HepG2 (cell line): ENCODE data around the gene TRIAP1. TPM values are rescaled to one million over a fixed set of nuclear protein-coding genes. Genes with fewer than 3 reads are reported as not detected.

Source experiments
- ATAC-seq: fragments of 200-7000 bp; cut with Tn5 transposase; 3 replicates; pipeline ENCODE4 v1.9.1; 2020; ENCODE audit warnings: mild to moderate bottlenecking, moderate library complexity
- BruUV-seq: library from RNA; stranded (reverse); fragments of 400-500 nt; replicated peaks from 2 replicates; lab custom pipeline; 2021; lab: Mats Ljungman, UMichigan
- CTCF ChIA-PET: fragments of 300-600 bp; formaldehyde crosslinking; extraction: SDS; loops from one replicate; lab custom pipeline; 2021; ENCODE audit warnings: low total read pairs, inconsistent platforms, low intra/inter-chr PET ratio; lab: Yijun Ruan, JAX
- POLR2A ChIA-PET: fragments of 350-600 bp; sonication (Branson Sonifier 250); formaldehyde crosslinking; loops from one replicate; lab custom pipeline; 2020; ENCODE audit warnings: antibody characterized with exemption, inconsistent platforms; lab: Yijun Ruan, JAX
- DNase-seq: peaks from one replicate; pipeline ENCODE4 v3.0.0-alpha.2; 2015; ENCODE audit warnings: low spot score
- FAIRE-seq: peaks from 3 replicates; lab custom pipeline; 2011; peaks lifted over from hg19 to GRCh38; lab: Jason Lieb, UNC
- H2AFZ ChIP-seq: one replicate; pipeline ENCODE4 v1.6.1; 2011; ENCODE audit warnings: low read length, inconsistent platforms
- H3K27ac ChIP-seq: fragments of 300-600 bp; 3 replicates; pipeline ENCODE4 v1.8.0; 2011; ENCODE audit warnings: mixed run types, mild to moderate bottlenecking, mixed read lengths, low read length, inconsistent platforms; ENCODE audit not compliant: insufficient read depth; ENCODE audit errors: extremely low read length
- H3K27me3 ChIP-seq, 2 experiments: fragments of 200-600 bp in 1 of 2; 2 replicates in 1 of 2; 3 replicates in 1 of 2; pipeline versions ENCODE4 v1.6.0 to v1.8.0; 2011; ENCODE audit warnings: low read length in 2 of 2, mild to moderate bottlenecking in 2 of 2, moderate library complexity in 2 of 2, inconsistent platforms in 1 of 2; ENCODE audit not compliant: insufficient read depth in 2 of 2, control insufficient read depth in 1 of 2
- H3K36me3 ChIP-seq, 2 experiments: fragments of 200-600 bp in 1 of 2; replicated peaks in 1 of 2; 2 replicates in 1 of 2; 3 replicates in 1 of 2; pipeline versions ENCODE4 v1.5.1 to v1.8.0; 2011; ENCODE audit warnings: low read length in 2 of 2, inconsistent platforms in 1 of 2; ENCODE audit not compliant: insufficient read depth in 2 of 2, control insufficient read depth in 1 of 2
- H3K4me1 ChIP-seq: 2 replicates; pipeline ENCODE4 v1.5.1; 2012; ENCODE audit warnings: low read length, inconsistent platforms; ENCODE audit not compliant: insufficient read depth
- H3K4me2 ChIP-seq: 2 replicates; pipeline ENCODE4 v1.6.0; 2011; ENCODE audit warnings: low read depth, low read length, inconsistent platforms
- H3K4me3 ChIP-seq, 3 experiments: fragments of 200-600 bp in 1 of 3; sonication (generic), shearing (Covaris generic) in 1 of 3; replicated peaks in 1 of 3; 2 replicates each; pipeline ENCODE4 v1.5.1; 2011 to 2016; ENCODE audit warnings: low read length in 3 of 3, inconsistent platforms in 2 of 3, low read depth in 2 of 3, mild to moderate bottlenecking in 2 of 3, control low read depth in 1 of 3, mixed read lengths in 1 of 3; ENCODE audit not compliant: insufficient read depth in 1 of 3
- H3K79me2 ChIP-seq: one replicate; pipeline ENCODE4 v1.6.1; 2011; ENCODE audit warnings: low read length, inconsistent platforms; ENCODE audit not compliant: insufficient read depth
- H3K9ac ChIP-seq: 2 replicates; pipeline ENCODE4 v1.6.0; 2011; ENCODE audit warnings: mild to moderate bottlenecking, low read depth, low read length, inconsistent platforms; ENCODE audit not compliant: insufficient read depth
- H3K9me3 ChIP-seq: 2 replicates; pipeline ENCODE4 v1.5.1; 2012; ENCODE audit warnings: mild to moderate bottlenecking, low read length
- H4K20me1 ChIP-seq: 2 replicates; pipeline ENCODE4 v1.6.0; 2011; ENCODE audit warnings: inconsistent platforms, mild to moderate bottlenecking, low read length, moderate library complexity; ENCODE audit not compliant: insufficient read depth
- MAFK ChIP-seq, 2 experiments: IDR thresholded peaks in 1 of 2; conservative IDR thresholded peaks in 1 of 2; 2 replicates each; pipeline ENCODE4 v1.6.1; 2011; ENCODE audit warnings: improper control_type of control experiment in 2 of 2, low read length in 2 of 2
- MYNN ChIP-seq: sonication (generic); formaldehyde crosslinking; IDR thresholded peaks from 2 replicates; pipeline ENCODE4 v1.4.0; 2020; ENCODE audit warnings: mild to moderate bottlenecking, low read depth, missing genetic modification reagents
- ONECUT2 ChIP-seq: sonication (generic); formaldehyde crosslinking; IDR thresholded peaks from 2 replicates; pipeline ENCODE4 v1.4.0; 2020; ENCODE audit warnings: missing genetic modification reagents
- PCBP1 ChIP-seq: fragments of 200-400 bp; formaldehyde crosslinking; IDR thresholded peaks from 2 replicates; pipeline ENCODE4 v1.6.1; 2017; ENCODE audit warnings: mild to moderate bottlenecking, low read depth, low read length, borderline replicate concordance
- RBM22 ChIP-seq: fragments of 200-400 bp; formaldehyde crosslinking; optimal IDR thresholded peaks from 2 replicates; pipeline ENCODE3; 2017; ENCODE audit warnings: mild to moderate bottlenecking, low read length, moderate library complexity
- ZNF274 ChIP-seq: sonication (generic); formaldehyde crosslinking; IDR thresholded peaks from 2 replicates; pipeline ENCODE4 v1.5.1; 2020; ENCODE audit warnings: mild to moderate bottlenecking, missing genetic modification reagents
- ZNF749 ChIP-seq: sonication (generic); formaldehyde crosslinking; IDR thresholded peaks from 2 replicates; pipeline ENCODE4 v1.8.0; 2022; ENCODE audit warnings: mild to moderate bottlenecking, missing genetic modification reagents, moderate library complexity, borderline replicate concordance
- WGBS: methylation state at CpG from one replicate; pipeline ENCODE4 v1.1.6; 2017; ENCODE audit warnings: low lambda C conversion rate; 5-methylcytosine and 5-hydroxymethylcytosine counted together
- in situ Hi-C: cut with HindIII; loops from 2 replicates; pipeline ENCODE4 v1.10.0; 2017; ENCODE audit warnings: low pct_unique_long_range_greater_than_20kb; ENCODE audit not compliant: extremely low pct_ligation_motif_present
- intact Hi-C: fragments of 100-400 bp; cut with micrococcal nuclease; formaldehyde crosslinking; loops from one replicate; pipeline ENCODE4 v1.10.0; 2022; ENCODE audit not compliant: unreplicated experiment
- polyA plus RNA-seq, 8 experiments: library from polyadenylated mRNA; depleted of rRNA in 3 of 8; stranded (reverse) in 7 of 8; unstranded in 1 of 8; fragments of >200 nt; fragmentation: Illumina TruSeq in 4 of 8; extraction: Trizol in 4 of 8; gene quantifications; 2 replicates each; pipeline versions ENCODE4 v1.2.1 to v1.2.3, GENCODE V29; 2011 to 2016; ENCODE audit warnings: low read depth in 4 of 8, missing spikeins in 1 of 8, mixed read lengths in 1 of 8; ENCODE audit not compliant: insufficient read depth in 1 of 8
- total RNA-seq, 5 experiments: library from RNA; depleted of rRNA; stranded (reverse); fragments of >200 nt; fragmentation: Illumina TruSeq; extraction: Trizol; gene quantifications; 2 replicates each; pipeline ENCODE4 v1.2.3, GENCODE V29; 2016; ENCODE audit warnings: low read depth in 1 of 5
- TF ChIP-seq, protein P1 (sequence below): sonication (generic); formaldehyde crosslinking; IDR thresholded peaks from 2 replicates; pipeline ENCODE4 v1.5.0; 2020; ENCODE audit warnings: mild to moderate bottlenecking, missing genetic modification reagents, borderline replicate concordance

Gene TRIAP1
- total and polyA plus RNA-seq, 2 of the 13 experiments (the other 11 are each of a cell fraction or from before 2014, with no cell fraction given), result 55.0 to 117 TPM

DNA sequence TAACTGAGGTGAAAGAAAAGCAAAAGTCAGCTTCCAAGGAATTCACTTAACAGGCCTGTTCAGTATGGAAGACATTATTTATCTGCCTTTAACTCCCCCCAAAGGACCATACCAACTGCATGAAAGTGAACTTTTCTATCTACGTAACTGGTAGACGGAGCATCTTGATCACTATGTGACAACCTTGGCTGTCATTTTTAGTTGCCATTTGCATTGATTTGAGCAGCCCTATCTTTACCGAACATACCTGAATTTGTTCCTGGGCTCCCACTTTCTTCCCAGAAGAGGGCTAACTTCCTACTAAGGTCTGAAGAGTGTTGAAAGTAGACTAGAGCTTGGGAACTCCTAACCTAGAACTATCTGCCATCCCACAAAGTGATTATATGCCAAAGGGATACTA lies 14.0 kb upstream of the TRIAP1 start:
- Histone ChIP-seq H3K4me1 (no peaks in the 10 kb centered on the region), H2AFZ (no peak overlapping the region), H3K36me3 (peaks cover 34 to 81% of the 10 kb centered on the region in 2 experiments), H3K27ac (no peak overlapping the region), H4K20me1 (peaks cover 7% of the 10 kb centered on the region; the same call in 1 of the 2 replicates), H3K79me2 (peaks cover 2% of the 10 kb centered on the region), H3K27me3 (no peaks in the 10 kb centered on the region), H3K4me2 (no peak overlapping the region), H3K4me3 (no peak overlapping the region), H3K9ac (no peak overlapping the region), H3K9me3 (no peaks in the 10 kb centered on the region)
- DNase-seq (no peak), FAIRE-seq (no peak), ATAC-seq (no peak)
- intact Hi-C loops, result no loop called here
- 93% methylated on average over 3 of the region's 3 CpGs for WGBS
- in situ Hi-C loops, result no loop called here
- TF ChIP-seq, protein P1, sequence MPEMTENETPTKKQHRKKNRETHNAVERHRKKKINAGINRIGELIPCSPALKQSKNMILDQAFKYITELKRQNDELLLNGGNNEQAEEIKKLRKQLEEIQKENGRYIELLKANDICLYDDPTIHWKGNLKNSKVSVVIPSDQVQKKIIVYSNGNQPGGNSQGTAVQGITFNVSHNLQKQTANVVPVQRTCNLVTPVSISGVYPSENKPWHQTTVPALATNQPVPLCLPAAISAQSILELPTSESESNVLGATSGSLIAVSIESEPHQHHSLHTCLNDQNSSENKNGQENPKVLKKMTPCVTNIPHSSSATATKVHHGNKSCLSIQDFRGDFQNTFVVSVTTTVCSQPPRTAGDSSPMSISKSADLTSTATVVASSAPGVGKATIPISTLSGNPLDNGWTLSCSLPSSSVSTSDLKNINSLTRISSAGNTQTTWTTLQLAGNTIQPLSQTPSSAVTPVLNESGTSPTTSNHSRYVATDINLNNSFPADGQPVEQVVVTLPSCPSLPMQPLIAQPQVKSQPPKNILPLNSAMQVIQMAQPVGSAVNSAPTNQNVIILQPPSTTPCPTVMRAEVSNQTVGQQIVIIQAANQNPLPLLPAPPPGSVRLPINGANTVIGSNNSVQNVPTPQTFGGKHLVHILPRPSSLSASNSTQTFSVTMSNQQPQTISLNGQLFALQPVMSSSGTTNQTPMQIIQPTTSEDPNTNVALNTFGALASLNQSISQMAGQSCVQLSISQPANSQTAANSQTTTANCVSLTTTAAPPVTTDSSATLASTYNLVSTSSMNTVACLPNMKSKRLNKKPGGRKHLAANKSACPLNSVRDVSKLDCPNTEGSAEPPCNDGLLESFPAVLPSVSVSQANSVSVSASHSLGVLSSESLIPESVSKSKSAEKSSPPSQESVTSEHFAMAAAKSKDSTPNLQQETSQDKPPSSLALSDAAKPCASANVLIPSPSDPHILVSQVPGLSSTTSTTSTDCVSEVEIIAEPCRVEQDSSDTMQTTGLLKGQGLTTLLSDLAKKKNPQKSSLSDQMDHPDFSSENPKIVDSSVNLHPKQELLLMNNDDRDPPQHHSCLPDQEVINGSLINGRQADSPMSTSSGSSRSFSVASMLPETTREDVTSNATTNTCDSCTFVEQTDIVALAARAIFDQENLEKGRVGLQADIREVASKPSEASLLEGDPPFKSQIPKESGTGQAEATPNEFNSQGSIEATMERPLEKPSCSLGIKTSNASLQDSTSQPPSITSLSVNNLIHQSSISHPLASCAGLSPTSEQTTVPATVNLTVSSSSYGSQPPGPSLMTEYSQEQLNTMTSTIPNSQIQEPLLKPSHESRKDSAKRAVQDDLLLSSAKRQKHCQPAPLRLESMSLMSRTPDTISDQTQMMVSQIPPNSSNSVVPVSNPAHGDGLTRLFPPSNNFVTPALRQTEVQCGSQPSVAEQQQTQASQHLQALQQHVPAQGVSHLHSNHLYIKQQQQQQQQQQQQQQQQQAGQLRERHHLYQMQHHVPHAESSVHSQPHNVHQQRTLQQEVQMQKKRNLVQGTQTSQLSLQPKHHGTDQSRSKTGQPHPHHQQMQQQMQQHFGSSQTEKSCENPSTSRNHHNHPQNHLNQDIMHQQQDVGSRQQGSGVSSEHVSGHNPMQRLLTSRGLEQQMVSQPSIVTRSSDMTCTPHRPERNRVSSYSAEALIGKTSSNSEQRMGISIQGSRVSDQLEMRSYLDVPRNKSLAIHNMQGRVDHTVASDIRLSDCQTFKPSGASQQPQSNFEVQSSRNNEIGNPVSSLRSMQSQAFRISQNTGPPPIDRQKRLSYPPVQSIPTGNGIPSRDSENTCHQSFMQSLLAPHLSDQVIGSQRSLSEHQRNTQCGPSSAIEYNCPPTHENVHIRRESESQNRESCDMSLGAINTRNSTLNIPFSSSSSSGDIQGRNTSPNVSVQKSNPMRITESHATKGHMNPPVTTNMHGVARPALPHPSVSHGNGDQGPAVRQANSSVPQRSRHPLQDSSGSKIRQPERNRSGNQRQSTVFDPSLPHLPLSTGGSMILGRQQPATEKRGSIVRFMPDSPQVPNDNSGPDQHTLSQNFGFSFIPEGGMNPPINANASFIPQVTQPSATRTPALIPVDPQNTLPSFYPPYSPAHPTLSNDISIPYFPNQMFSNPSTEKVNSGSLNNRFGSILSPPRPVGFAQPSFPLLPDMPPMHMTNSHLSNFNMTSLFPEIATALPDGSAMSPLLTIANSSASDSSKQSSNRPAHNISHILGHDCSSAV (CRISPR knock-in tag), result no peak
- TF ChIP-seq ZNF274, result no peak
- peak; percentile 85 for TF ChIP-seq RBM22
- TF ChIP-seq ZNF749 (CRISPR knock-in tag), result no peak
- TF ChIP-seq MYNN (CRISPR knock-in tag), result no peak
- TF ChIP-seq PCBP1, result no peak
- no peak for TF ChIP-seq MAFK (conservative IDR thresholded peaks at IDR 0.05 in 1 of 2, IDR thresholded peaks at IDR 0.05 in 1 of 2; ENCODE audit: low read length in 2 of 2)
- no peak for TF ChIP-seq ONECUT2 (CRISPR knock-in tag)
- POLR2A ChIA-PET, result no interaction called here
- CTCF ChIA-PET, result no interaction called here
- TSS peak; percentile 33 for BruUV-seq
